GM18499 (cell line): Measurements from ENCODE around the gene NPHP1.
"Not testable (repeated sequence)": the region's sequence is repeated elsewhere in the genome, so short reads cannot be mapped to it uniquely, and the experiment has no call there.

ENCODE experiments used
- ATAC-seq: cut with Tn5 transposase; IDR thresholded peaks from one replicate; pipeline ENCODE4 v1.9.1; 2021; ENCODE audit warnings: moderate number of reproducible peaks; ENCODE audit not compliant: insufficient read depth, unreplicated experiment

Gene NPHP1

GRCh38 chr2:110083162-110083561 is 121.7 kb downstream of the NPHP1 start:
- ATAC-seq = not testable (repeated sequence)

DNA sequence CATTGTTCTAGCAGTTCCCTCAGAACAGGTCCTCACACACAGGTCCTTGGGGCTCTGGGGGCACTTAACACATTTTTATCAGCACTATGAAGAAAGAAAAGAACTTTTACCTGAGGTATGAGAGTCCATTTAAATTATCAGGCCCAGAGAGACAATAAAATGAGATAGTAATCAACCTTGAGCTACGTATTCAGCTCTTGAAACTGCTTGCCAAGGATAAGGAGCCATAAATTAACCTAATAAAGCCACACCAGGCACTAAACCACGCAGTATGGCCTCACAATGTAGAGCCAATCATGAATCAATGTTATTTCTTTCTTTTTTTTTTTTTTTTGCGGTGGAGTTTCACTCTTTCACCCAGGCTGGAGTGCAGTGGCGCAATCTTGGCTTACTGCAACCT is 126.7 kb downstream of the NPHP1 start:
- not testable (repeated sequence) for ATAC-seq

- ATAC-seq = not testable (repeated sequence)
Observed at GRCh38 chr2:110075896-110076295, 128.9 kb downstream of the NPHP1 start.
